DND-41 (cell line): ENCODE data around the gene TRERF1.

Source experiments
- CTCF ChIP-seq: IDR thresholded peaks from 2 replicates; pipeline ENCODE4 v1.5.1; 2012; ENCODE audit warnings: borderline replicate concordance, low read length, moderate library complexity, mild to moderate bottlenecking; ENCODE audit not compliant: poor library complexity, severe bottlenecking; ENCODE audit errors: extremely low read depth
- EZH2 ChIP-seq: IDR thresholded peaks from 3 replicates; pipeline ENCODE4 v1.6.1; 2012; ENCODE audit warnings: borderline replicate concordance, low read depth, mild to moderate bottlenecking, moderate library complexity, low read length, inconsistent platforms; ENCODE audit not compliant: severe bottlenecking

DNA sequence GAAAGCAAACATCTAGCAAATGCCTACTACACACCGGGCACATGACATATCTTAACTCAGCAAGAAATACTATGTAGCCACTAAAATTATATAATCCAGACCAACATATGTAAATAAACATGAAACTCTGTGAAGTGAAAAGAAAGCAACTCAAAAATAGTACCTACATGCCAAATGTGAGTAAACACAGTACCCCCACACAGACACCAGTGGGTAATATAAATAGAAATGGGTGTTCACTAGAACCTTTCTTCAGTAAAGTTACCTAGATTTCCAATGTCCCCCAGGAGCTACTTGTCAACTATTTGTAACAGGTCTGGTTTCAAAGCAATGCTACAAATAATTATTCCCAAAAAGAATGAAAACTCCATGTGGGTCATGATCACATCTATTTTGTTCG, 25.5 kb downstream of the TRERF1 start:
- TF ChIP-seq CTCF: no peak
- no peak for TF ChIP-seq EZH2
